HG03575 (cell line): ENCODE results near the gene SP4.

Source experiments
- ATAC-seq: cut with Tn5 transposase; IDR thresholded peaks from one replicate; pipeline ENCODE4 v1.9.1; 2021; ENCODE audit not compliant: unreplicated experiment, insufficient number of reproducible peaks, low FRiP score; ENCODE audit errors: extremely low read depth

SP4 gene

DNA sequence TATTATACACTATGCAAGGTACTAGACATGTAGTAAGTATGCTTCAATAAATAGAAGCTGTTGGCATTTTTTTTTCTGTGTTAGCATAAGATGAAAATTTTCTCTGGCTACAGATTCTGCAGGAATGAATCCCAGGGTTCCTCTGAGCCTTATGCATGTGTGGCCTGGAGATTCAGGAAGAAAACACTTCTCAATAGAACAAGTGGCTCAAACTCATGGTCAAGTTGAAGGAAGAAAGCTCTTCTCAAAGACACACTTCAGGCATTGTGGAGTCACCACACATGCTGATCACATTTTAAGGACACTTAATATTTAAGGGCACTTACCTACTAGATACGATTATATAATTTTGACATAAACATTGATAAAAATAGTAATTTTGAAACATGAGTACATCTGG lies 134.5 kb downstream of the SP4 start:
- ATAC-seq = no peak
